HG03064 (cell line): ENCODE data around the gene ECI1.
"Not testable (repeated sequence)": the region's sequence is repeated elsewhere in the genome, so short reads cannot be mapped to it uniquely, and the experiment has no call there.

Experiments used
- ATAC-seq: cut with Tn5 transposase; IDR thresholded peaks from one replicate; pipeline ENCODE4 v1.9.1; 2021; ENCODE audit warnings: low read depth; ENCODE audit not compliant: unreplicated experiment

The ECI1 gene

GRCh38 chr16:2280461-2280860, 29.1 kb upstream of the ECI1 start:
- no peak for ATAC-seq

GRCh38 chr16:2278956-2279800, 27.8 kb upstream of the ECI1 start:
- ATAC-seq = no peak

DNA sequence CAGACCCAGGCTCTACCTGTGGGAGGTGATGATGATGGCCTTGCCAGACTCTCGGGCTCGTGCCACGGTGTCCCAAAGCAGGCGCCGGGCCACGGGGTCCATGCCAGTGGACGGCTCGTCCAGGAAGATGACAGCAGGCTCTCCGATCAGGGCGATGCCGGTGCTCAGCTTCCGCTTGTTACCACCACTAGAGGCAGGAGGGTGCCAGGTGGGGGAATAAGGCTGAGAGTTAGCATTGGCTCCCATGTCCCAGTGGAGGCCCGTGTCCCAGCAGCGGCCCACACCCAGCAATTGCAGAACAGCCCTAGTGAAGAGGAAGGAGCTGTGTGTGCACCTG, 26.9 kb upstream of the ECI1 start:
- no peak for ATAC-seq

DNA sequence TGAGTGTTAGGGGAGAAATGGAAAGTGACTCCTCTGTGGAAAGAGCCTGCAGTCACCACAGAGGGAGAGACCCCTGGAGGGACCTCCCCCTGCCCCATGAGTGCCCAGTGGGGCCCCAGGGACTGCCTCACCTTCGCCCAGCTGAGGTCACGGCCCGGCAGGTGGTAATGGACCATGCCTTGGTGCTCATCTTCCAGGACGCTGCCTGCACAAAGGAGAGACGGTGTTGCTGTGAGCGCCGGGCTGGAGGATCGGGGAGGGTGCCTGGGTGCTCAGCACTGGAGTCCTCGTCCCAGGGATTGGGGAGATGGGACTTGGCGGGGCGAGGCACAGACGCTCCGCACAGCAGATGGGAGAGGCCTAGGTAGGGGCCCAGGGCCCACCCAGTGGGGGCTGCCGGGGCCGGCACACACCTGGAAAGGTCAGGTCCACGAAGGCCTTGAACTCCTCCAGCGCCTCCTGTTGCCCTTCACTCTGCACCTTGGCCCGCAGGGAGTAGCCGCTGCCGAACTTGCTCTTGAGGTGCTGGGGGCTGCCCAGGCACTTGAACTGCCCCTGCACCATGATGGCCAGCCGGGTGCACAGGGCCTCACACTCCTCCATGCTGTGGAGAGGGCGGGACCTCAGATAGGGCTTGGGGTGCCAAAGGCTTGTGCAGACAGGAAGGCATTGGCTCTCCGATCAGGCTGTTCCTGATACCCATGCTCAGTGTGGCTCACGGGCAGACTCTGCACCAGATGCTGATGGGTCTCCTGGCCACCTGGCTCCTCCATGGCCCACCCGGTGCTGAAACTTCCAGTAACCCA, 26.3 kb upstream of the ECI1 start:
- no peak for ATAC-seq

GRCh38 chr16:2276368-2277195, 25.2 kb upstream of the ECI1 start:
- ATAC-seq = no peak

DNA sequence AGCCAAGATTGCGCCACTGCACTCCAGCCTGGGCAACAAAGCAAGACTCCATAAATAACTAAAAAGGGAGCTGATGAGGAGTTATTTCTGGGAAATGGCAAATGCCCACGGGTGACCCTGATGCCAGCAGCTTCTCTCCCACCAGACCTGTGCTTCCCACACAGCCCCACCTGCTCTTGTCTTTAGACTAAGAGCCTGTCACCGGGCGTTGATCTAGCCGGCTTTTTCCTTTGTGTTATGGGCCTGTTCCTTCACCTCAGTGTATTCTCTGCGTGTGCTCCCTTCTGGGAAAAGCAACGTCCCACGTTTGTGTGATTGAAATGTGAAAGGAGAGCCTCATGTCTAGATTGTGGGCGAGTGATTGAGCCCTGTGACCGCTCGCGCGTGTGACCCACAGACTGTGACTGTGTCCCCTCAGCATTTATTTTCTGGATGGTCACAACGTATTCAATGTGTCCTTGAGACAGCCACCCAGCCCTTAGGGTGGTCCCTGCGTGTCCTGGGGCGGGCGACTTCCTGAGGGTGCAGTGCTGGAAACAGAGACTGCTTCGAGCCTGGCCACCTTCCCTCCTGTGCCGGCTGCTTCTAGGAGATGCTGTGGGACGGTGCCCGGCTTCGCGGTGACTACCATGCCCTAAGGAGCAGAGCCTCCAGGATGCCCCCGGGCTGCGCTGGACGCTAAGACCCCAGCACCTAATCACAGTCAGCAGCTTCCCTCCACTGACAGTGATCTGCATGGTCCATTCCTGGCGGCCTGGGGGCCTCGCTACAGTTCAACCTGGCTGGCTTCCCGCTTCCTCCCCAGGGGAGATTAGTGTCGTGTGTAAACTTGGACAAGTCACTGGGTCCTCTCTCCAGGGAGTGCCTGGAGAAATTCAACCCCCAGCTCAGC, 24.3 kb upstream of the ECI1 start:
- no peak for ATAC-seq

DNA sequence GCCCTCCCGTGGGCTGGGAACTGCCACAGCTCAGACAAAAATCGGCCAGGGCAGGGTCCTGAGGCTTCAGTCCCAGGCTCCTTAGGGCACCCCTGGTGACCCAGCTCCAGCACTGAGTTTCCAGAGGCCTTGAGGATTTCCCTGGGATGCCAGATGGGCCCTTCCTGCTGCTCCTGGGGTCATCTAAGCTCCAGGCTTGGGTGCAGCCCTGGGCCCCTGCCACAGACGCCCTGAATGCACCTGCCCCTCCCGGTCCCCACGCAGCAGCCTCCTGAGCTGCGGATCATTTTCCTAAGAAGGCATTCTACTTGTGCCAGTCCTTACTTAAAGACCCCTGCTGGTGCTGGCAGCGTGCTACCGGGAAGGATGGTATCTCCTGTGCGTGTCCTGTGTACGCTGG, 22.5 kb upstream of the ECI1 start:
- ATAC-seq = no peak

GRCh38 chr16:2273484-2273883, 22.1 kb upstream of the ECI1 start:
- no peak for ATAC-seq

DNA sequence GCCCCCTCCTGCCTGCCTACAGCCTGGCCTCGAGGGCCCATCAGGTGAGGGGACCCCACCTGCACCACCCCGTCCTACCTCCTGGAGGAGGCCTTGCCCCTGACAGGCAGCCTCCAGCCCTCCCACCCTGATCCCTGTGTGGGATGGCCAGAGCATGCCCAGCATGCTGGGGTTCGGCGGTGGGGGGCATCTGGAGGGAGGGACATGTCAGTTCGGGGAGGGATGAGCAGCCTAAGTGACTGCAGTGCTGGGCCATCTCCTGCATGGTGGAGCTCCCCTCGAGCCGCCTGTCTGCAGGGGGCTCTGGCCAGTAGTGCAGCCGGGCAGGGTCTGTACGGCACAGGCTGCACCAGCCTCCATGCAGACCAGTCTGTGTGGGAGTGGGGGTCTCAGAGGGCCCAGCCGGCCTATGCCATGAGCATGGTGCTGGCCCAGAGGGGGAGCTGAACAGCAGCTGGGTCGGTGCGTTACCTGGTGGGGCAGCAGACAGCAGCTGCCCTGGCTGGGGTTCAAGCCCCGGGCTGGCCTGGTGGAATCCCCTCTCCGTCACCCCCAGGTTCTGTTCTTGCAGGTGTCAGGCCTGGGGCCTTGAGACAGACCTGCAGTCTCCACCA, 20.6 kb upstream of the ECI1 start:
- ATAC-seq = no peak

DNA sequence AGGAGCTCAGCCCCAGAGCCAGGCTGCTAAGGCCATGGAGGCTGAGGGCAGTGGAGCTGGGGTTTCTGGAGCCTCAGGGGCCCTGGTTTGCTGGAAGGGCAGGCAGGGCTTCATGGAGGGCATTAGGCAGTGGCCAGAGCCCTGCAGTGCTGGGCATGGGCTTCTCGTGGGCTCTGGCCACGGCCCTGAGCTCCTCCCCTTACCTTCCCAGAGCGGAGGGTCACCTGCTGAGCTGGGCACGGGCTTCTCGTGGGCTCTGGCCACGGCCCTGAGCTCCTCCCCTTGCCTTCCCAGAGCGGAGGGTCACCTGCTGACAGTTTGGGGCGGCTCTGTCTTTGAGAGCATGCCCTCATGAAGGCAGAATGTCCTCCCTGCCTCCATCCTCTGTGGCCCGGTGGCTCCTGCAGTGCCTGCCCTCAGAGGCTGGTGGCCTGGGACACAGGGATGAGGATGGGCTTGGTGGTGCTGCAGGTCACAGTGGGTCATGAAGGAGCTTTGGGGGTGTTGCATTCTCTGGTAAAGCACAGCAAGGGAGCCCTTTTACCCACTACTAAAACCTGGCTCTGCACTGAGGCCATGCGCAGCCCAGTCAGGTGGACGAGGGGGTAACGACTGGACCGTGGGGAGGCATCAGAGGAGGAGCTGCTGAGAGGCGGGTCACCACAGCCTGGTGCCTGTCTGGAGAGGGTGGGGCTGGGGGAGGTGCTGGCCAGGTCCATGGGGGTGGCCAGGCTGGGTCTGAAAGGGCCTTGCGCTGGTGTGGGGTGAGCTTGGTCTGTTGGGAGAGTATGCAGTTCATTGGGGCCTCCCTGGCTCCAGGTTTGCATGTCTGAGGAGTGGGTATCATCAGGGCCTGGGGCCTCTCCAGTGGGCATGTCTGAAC, 19.4 kb upstream of the ECI1 start:
- no peak for ATAC-seq

DNA sequence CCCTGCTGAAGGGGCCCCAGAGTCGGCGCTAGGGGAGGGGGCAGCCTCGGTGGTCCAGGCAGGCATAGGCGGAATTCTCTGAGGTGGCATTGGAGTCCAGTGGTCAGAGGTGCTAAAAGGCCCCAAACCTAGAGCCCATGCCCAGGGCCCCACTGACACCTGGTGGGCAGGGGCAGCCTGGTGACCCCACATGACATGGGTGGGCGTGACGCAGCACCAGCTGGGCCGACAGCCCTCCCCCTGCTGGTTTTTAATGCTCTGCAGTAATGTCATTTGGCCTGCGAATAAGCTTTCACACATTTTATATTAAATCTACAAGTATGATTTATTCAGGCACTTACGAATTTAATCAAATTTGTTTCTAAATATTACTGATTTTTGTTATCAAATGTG, 18.7 kb upstream of the ECI1 start:
- ATAC-seq = no peak

GRCh38 chr16:2267913-2268666, 16.7 kb upstream of the ECI1 start, which contains the start of gene RNPS1:
TSS of gene RNPS1 (minus strand) at chr16:2268126. CDS start at chr16:2264643, 3,483 bp downstream.
- peak; percentile 74 for ATAC-seq

GRCh38 chr16:2267505-2267912, 16.1 kb upstream of the ECI1 start:
- peak; percentile 35 for ATAC-seq

- ATAC-seq = not testable (repeated sequence)
These were observed 15.5 kb upstream of the ECI1 start for GRCh38 chr16:2266887-2267286.

GRCh38 chr16:2263026-2263425, 11.6 kb upstream of the ECI1 start:
- ATAC-seq = not testable (repeated sequence)

DNA sequence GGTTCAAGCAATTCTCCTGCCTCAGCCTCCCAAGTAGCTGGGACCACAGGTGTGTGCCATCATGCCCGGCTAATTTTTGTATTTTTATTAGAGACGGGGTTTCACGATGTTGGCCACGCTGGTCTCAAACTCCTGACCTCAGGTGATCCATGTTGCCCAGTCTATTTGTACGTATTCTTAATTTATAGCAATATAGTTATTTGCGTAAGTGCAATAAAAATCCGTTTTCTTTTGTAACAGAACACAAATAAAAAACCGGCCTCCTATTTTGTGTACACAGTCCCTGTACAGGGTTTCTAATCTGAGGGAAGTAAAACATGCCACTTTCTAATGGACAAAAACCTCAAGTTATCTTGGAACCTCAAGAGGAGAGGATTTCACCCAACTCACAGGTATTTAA, 8.9 kb upstream of the ECI1 start:
- ATAC-seq = no peak

DNA sequence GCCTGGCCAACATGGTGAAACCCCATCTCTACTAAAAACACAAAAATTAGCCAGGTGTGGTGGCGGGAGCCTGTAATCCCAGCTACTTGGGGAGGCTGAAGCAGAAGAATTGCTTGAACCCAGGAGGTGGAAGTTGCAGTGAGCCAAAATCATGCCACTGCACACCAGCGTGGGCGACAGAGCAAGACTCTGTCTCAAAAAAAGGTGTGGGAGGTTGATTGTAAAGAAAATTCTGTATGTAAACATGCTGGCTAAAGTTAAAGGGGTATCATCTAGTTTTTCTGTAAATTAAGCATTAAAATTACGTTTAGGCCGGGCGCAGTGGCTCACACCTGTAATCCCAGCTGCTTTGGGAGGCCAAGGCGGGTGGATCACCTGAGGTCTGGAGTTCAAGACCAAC, 7.1 kb upstream of the ECI1 start:
- not testable (repeated sequence) for ATAC-seq

DNA sequence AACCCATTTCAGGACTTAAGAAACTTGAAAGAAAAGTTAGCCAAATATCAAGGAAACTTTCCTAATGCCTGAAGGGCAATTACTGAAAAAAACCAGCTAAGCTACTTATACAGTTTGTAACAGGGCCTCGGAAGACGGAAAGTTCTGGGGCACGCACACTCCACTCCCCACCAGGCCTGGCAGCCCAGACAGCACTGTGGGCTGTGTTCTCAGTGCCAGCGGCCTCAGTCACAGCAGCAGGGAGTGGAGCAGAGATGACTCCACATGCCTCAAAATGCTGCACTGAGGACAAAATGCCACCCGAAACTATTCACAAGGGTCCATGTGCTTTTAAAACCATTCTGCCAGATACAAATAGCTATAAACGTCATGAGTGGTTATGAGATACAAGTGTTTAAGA, 6.3 kb upstream of the ECI1 start:
- ATAC-seq = no peak
